GM21786 (cell line): Measurements from ENCODE around the gene SCAMP2.

Experiments
- ATAC-seq: cut with Tn5 transposase; IDR thresholded peaks from one replicate; pipeline ENCODE4 v1.9.1; 2021; ENCODE audit not compliant: unreplicated experiment

Gene SCAMP2

DNA sequence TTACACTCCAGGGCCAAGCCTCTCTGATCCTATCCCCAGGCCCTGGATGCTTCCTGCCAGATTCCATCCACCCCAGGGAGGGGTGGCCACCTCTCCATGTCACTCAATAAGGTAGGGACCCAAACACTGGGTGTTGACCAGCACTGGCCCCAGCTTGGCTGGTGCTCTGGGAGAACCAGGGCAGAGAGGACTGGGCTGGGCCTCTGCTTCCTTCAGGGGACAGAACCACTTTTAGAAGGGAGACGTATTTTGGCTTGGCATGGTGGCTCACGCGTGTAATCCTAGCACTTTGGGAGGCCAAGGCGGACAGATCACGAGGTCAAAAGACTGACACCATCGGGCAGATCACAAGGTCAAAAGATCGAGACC is 51.4 kb downstream of the SCAMP2 start:
- ATAC-seq: no peak

GRCh38 chr15:74821091-74821789 is 51.9 kb downstream of the SCAMP2 start:
- ATAC-seq: peak; percentile 74

GRCh38 chr15:74820056-74820455 is 53.1 kb downstream of the SCAMP2 start:
- ATAC-seq: no peak

DNA sequence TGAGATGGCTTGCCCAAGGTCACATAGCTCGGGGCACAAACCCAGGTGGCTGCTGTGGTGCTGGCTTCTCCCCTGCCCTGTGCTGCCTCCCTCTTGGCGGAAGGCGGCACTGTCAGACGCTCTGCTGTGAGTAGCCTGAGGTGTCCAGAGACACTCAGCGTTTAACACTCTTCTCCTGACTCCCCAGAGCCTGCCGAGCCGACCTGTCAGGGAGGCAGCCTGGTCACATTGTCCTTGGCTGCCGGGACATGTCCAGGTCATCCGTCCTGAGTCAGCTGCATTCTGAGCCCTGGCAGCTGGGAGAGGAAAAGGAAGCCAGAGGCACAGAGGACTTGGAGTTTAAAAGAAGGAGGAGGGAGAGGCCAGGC is 55.8 kb downstream of the SCAMP2 start:
- ATAC-seq: no peak

DNA sequence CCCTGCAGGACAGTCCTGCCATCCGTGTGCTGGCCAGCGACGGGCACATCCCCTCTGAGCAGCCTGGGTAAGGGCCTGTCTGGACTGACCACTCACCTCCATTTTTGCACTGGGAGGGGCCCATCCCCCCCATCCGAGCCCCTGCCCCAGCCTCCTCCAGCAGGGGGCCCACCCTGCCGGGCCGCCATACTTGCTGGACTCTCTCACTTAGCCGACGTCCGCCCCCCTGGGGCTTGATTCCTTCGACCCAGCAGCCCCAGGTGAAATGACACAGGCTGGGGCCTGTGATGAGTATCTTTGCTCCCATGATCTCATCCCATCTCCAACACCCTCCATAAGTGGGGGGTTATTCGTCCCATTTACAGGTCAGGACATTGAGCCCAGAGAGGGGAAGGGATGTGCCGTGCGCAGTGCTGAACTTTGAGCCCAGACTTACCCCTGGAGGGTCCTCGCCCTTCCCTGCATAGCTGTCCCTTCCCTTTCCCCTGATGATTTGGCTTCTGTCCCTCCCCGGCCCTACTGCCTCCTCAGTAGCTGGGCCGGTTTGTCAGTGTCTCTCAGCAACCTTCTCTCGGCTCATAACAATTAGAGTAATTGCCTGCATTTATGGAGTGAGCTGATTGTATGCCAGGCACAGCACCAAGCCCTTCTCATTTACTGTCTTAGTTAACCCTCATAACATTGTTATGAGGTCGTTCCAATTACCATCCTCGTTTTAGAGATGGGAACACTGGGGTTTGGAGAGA is 56.4 kb downstream of the SCAMP2 start:
- ATAC-seq: no peak

DNA sequence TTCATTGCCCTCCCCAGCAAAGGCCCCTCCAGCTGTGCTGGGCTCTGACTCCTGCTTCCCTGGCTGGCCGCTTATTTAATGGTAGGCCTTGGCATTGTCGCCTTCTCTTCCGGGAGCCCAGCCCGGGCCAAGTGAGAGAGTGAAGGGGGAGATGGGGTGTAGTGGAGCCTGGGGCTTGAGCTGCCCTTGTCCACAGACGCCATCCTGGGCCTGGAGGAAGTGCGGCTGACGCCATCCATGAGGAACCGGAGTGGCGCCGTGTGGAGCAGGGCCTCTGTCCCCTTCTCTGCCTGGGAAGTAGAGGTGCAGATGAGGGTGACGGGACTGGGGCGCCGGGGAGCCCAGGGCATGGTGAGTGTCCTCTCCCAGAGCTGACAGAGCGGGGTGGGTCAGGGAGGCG is 57.2 kb downstream of the SCAMP2 start:
- no peak for ATAC-seq

DNA sequence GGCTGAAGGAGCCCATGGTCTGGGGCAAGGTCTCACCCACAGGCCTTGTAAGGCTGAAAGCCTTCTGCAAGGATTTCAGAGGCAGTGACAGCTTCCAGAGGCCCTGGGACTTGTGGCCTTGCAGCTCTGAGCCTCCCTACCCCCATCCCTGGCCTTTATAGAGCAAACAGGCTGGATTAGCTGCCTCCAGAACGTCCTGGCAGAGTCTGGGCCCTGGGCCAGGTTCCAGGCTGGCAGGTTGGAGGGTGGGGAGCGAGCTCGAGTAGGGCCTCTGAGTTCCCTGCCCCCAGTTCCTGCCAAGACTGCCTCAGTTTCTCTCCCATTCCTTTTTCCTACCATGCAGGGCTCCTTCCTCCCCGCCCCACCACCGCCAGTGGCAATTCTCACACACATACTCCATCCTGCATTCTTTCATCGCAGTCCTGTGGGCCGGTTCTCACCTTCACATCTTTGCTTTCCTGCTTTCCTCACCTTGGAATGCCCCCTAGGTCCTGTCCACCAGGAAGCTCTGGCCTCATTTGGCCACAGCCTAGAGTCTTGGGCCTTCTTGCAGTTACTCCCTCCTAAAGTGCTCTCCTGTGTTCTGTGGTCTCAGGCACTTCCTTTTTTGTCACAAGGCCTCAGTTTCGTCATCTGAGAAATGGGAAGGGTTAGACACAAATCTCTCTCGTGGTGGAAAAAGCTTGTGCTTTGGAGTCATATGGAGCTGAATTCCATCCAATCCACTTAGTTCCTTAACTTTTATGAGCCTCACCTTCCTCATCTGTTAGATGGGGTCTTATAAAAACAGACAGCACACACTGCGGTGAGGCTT is 57.8 kb downstream of the SCAMP2 start:
- ATAC-seq: no peak

DNA sequence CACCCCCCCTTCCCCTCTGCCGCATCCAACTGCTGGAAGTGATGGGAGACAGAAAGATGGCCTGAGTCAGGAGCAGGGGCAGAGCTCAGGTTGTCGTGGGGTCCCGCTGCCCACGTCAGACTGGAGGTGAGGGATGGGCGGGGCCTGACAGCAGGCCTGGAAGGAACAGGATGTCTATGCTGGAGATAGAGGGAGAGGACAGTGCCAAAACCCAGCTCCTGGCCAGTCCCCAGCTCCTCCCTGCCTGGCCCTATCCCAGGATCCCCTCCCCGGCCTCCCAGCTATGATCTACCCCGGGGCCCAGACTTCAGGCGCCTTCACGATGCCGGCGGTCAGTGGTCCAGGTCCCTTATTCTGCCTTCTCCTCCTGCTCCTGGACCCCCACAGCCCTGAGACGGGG is 60.6 kb downstream of the SCAMP2 start, which contains the start of gene LMAN1L:
TSS of gene LMAN1L (plus strand) at position 303 of the 400 bp plus-strand sequence. CDS start at position 323, 20 bp downstream.
- ATAC-seq: no peak

- no peak for ATAC-seq
Observed at GRCh38 chr15:74809956-74810355, 63.2 kb downstream of the SCAMP2 start.

- no peak for ATAC-seq
Observed at GRCh38 chr15:74809242-74809641, 63.9 kb downstream of the SCAMP2 start.

DNA sequence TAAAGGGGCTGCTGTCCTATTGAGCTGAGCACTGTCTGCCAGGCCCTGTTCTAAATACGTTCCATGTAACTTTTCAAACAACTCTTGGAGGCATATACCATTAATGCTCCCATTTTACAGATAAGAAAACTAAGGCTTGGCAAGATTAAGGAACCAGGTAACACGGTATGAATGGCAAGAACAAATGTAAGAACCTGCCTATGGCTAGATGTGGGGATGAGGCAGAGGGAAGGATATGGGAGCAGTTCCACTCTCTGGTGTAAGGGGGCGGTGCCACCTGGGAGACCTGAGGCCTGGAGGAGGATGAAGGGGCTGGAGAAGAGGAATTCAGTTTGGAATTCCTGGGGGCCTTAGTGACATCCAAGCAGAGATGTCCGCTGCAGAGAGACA is 64.3 kb downstream of the SCAMP2 start:
- no peak for ATAC-seq

DNA sequence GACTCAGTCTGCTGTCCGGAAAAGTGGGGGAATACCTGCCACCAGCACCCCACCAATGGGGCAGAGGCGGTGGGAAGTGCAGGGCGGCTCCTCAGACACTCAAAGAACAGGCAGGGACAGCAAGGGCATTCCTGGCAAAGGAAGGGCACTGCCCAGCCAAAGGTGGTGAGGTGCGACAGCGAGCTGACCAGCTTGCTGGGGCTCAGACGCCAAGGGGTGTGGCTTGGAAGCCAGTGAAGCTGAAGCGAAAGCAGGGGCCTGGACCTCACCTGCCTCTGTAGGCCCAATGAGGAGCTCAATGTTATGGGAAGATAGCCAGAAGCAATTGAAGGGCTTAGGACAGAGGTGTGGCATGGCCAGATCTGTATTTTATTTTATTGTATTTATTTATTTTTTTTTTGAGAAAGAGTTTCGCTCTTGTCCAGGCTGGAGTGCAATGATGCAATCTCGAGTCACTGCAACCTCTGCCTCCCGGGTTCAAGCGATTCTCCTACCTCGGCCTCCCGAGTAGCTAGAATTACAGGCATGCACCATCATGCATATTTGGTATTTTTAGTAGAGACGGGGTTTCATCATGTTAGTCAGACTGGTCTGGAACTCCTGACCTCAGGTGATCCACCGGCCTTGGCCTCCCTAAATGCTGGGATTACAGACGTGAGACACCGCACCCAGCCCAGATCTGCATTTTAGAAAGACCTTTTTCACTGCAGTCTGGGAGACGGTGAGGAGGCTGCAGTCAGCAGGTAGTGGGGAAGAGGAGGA is 64.9 kb downstream of the SCAMP2 start:
- no peak for ATAC-seq

GRCh38 chr15:74807282-74807681 is 65.9 kb downstream of the SCAMP2 start:
- no peak for ATAC-seq

DNA sequence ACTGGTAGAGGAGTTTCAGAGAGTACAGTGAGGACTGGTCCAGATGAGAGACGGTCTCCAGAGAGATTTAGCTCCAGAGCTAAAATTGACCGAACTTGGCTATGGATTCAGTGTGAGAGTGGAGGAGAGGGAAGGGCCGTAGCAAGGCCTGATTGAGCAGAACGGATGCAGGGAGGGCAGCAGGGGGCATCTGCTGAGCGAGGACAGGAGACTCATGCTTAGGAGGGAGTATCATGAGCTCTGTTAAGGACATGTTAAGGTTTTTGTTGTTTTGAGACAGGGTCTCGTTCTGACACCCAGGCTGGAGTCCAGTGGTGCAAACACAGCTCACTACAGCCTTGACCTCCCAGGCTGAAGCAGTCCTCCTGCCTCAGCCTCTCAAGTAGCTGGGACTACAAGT is 68.2 kb downstream of the SCAMP2 start:
- ATAC-seq: no peak

DNA sequence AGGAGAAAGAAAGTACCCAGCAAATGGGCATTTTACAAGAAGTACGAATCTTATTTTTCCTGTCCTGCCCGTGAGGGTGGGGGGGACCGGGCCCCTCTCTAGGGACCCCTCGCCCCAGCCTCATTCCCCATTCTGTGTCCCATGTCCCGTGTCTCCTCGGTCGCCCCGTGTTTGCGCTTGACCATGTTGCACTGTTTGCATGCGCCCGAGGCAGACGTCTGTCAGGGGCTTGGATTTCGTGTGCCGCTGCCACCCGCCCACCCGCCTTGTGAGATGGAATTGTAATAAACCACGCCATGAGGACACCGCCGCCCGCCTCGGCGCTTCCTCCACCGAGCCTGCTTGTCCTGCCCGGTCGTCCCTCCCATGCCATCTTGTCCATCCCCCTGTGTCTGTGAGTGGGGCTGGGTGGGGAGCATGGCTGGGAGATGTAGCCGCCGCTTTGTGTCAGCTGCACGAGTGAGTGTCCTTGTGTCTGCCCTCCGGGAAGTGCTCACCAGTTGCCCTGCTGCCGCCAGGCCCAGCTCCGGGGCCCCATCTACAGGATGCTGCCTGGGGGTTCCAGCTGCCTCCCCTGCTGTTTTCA is 70.2 kb downstream of the SCAMP2 start:
- no peak for ATAC-seq

- no peak for ATAC-seq
Observed at GRCh38 chr15:74802290-74802689, 70.9 kb downstream of the SCAMP2 start.

DNA sequence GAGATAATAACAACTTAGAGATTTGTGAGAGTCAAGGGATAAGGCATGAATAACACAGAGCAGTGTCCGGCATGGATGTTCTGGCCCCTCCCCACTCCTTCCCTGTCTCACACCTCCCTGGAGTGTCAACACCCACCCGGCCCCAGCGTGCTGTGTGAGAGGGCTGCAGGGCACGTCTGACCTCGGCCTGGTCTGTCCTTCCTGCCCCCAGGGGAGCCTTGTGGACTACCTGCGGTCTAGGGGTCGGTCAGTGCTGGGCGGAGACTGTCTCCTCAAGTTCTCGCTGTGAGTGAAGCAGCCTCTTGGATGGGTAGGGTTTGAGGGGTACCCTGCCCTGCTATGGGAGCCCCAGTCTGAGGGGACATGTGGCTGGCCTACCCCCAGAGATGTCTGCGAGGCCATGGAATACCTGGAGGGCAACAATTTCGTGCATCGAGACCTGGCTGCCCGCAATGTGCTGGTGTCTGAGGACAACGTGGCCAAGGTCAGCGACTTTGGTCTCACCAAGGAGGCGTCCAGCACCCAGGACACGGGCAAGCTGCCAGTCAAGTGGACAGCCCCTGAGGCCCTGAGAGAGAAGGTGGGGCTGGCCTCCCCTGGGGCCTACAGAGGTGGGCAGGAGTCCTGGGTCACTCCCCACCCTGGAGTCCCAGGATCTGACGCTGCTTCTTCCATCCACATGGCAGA is 71.7 kb downstream of the SCAMP2 start:
- no peak for ATAC-seq

GRCh38 chr15:74800559-74801094 is 72.5 kb downstream of the SCAMP2 start:
- no peak for ATAC-seq

- ATAC-seq: peak; percentile 58
Observed at GRCh38 chr15:74799856-74800558, 73.2 kb downstream of the SCAMP2 start.
